ENCODE results near the gene CCDC3.

DNA sequence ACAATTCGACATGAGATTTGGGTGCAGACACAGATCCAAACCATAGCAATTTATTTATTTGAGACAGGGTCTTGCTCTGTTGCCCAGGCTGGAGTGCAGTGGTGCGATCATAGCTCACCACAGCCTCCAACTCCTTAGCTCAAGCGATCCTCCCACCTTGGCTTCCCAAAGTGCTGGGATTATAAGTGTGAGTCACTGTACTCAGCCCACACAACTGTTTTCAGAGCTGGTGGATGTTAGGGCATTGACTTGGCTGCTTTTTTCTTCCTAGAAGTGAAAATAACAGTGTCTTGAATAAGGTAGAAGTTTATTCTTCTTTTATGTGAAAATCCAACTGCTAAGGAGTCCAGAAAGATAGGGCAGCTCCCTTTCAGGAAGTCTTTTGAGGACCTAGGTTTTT, 132.1 kb downstream of the CCDC3 start:
- TF ChIP-seq, protein P1, sequence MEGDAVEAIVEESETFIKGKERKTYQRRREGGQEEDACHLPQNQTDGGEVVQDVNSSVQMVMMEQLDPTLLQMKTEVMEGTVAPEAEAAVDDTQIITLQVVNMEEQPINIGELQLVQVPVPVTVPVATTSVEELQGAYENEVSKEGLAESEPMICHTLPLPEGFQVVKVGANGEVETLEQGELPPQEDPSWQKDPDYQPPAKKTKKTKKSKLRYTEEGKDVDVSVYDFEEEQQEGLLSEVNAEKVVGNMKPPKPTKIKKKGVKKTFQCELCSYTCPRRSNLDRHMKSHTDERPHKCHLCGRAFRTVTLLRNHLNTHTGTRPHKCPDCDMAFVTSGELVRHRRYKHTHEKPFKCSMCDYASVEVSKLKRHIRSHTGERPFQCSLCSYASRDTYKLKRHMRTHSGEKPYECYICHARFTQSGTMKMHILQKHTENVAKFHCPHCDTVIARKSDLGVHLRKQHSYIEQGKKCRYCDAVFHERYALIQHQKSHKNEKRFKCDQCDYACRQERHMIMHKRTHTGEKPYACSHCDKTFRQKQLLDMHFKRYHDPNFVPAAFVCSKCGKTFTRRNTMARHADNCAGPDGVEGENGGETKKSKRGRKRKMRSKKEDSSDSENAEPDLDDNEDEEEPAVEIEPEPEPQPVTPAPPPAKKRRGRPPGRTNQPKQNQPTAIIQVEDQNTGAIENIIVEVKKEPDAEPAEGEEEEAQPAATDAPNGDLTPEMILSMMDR (IDR thresholded peaks at IDR 0.05; ENCODE audit: control extremely low read depth in 1 of 3, insufficient read depth in 1 of 3, low read depth in 1 of 3, low read length in 3 of 3): no peak
- TF ChIP-seq EGR1 (IDR thresholded peaks at IDR 0.05; ENCODE audit: borderline replicate concordance, low read depth, low read length): no peak

All from H1 (cell line).